ENCODE results near the gene LPP. TPM values are rescaled to one million over a fixed set of nuclear protein-coding genes. Genes with fewer than 3 reads are reported as not detected.

The LPP gene
- polyA plus RNA-seq, 1 donor (not counting 4 experiments of a cell fraction or from before 2014, with no cell fraction given) = 16.0 TPM

DNA sequence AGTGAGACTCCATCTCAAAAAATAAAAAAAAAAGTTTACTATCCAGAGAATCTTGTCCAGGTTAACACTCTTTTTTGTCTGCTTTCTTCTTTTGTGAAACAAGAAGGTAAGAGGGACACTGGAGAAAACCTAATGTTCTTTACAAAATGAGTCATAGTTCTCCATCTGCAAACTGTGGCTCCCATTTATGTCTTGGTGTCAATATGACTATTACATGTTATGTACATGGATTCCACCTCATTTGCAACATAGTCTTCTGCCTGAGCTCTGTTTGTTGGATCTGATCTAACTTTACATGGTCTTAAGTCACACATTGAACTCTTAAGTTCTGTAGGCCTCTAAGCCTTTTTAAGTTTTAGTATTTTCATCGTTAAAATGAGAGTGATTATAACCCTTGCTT is 596.7 kb downstream of the LPP start:
- Histone ChIP-seq H3K79me2 (ENCODE audit: control insufficient read depth, insufficient read depth, low read length) (no peaks in the 10 kb centered on the region), H3K27ac (ENCODE audit: control insufficient read depth, insufficient read depth, low read length) (no peak overlapping the region), H3K4me1 (ENCODE audit: control insufficient read depth, extremely low read depth, insufficient read depth, low read length) (no peaks in the 10 kb centered on the region), H4K20me1 (ENCODE audit: control insufficient read depth, extremely low read depth, insufficient read depth, low read length) (no peaks in the 10 kb centered on the region), H3K9ac (ENCODE audit: control insufficient read depth, extremely low read depth, insufficient read depth, low read length) (no peak overlapping the region), H2AFZ (ENCODE audit: control insufficient read depth, low read length) (no peak overlapping the region), H3K4me2 (ENCODE audit: control insufficient read depth, extremely low read depth, insufficient read depth, low read depth, low read length) (no peak overlapping the region), H3K9me1 (ENCODE audit: control insufficient read depth, extremely low read depth, insufficient read depth, low read length) (no peaks in the 10 kb centered on the region), H3K36me3 (ENCODE audit: control insufficient read depth in 2 of 2, extremely low read depth in 1 of 2, insufficient read depth in 2 of 2, low read length in 2 of 2) (no peaks in the 10 kb centered on the region), H3K27me3 (ENCODE audit: control insufficient read depth, extremely low read depth, insufficient read depth, low read length) (no peaks in the 10 kb centered on the region), H3K9me3 (ENCODE audit: control insufficient read depth, low read depth, low read length) (no peaks in the 10 kb centered on the region), H3K4me3 (ENCODE audit: control insufficient read depth in 2 of 3, extremely low read depth in 1 of 3, insufficient read depth in 2 of 3, low read depth in 1 of 3, low read length in 3 of 3) (no peak overlapping the region)
- TF ChIP-seq, protein P1, sequence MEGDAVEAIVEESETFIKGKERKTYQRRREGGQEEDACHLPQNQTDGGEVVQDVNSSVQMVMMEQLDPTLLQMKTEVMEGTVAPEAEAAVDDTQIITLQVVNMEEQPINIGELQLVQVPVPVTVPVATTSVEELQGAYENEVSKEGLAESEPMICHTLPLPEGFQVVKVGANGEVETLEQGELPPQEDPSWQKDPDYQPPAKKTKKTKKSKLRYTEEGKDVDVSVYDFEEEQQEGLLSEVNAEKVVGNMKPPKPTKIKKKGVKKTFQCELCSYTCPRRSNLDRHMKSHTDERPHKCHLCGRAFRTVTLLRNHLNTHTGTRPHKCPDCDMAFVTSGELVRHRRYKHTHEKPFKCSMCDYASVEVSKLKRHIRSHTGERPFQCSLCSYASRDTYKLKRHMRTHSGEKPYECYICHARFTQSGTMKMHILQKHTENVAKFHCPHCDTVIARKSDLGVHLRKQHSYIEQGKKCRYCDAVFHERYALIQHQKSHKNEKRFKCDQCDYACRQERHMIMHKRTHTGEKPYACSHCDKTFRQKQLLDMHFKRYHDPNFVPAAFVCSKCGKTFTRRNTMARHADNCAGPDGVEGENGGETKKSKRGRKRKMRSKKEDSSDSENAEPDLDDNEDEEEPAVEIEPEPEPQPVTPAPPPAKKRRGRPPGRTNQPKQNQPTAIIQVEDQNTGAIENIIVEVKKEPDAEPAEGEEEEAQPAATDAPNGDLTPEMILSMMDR (optimal IDR thresholded peaks at IDR 0.05 in 1 of 3, IDR thresholded peaks at IDR 0.05 in 1 of 3, conservative IDR thresholded peaks at IDR 0.05 in 1 of 3; ENCODE audit: extremely low read depth in 1 of 3, insufficient read depth in 2 of 3, low read length in 3 of 3) = no peak
- TF ChIP-seq EZH2 (IDR thresholded peaks at IDR 0.05; ENCODE audit: low read length) = no peak
- dilution Hi-C loops (cut with MboI; ENCODE audit: extremely low pct_ligation_motif_present, low sequenced_read_pairs) = no loop called here
- FAIRE-seq (peak; percentile 26), DNase-seq (ENCODE audit: low read depth, low spot score) (no peak)

DNA sequence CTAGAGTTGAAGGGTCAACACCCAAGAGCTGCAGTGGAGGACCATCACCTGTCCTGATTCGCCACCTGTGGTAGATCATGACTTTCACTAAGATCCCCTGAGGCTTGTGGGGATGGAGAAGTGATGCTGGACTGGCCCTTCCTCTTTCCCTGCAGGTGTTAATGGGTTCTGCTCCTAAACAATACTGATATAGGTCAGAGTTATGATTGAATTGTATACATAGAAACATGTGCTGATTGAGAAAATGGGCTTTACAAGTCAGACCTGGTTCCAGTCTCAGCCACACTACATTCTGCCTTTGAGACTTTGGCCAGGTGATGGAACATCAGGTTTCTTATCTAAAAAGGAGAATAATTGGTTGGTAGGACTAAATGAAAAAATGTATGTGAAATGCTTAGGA is 598.9 kb downstream of the LPP start:
- Histone ChIP-seq H2AFZ (ENCODE audit: control insufficient read depth, low read length) (no peak overlapping the region), H3K4me2 (ENCODE audit: control insufficient read depth, extremely low read depth, insufficient read depth, low read depth, low read length) (no peak overlapping the region), H3K9me3 (ENCODE audit: control insufficient read depth, low read depth, low read length) (no peaks in the 10 kb centered on the region), H3K27me3 (ENCODE audit: control insufficient read depth, extremely low read depth, insufficient read depth, low read length) (no peaks in the 10 kb centered on the region), H3K9ac (ENCODE audit: control insufficient read depth, extremely low read depth, insufficient read depth, low read length) (no peak overlapping the region), H3K4me1 (ENCODE audit: control insufficient read depth, extremely low read depth, insufficient read depth, low read length) (no peaks in the 10 kb centered on the region), H3K4me3 (ENCODE audit: control insufficient read depth in 2 of 3, extremely low read depth in 1 of 3, insufficient read depth in 2 of 3, low read depth in 1 of 3, low read length in 3 of 3) (no peak overlapping the region), H3K27ac (ENCODE audit: control insufficient read depth, insufficient read depth, low read length) (no peak overlapping the region), H3K36me3 (ENCODE audit: control insufficient read depth in 2 of 2, extremely low read depth in 1 of 2, insufficient read depth in 2 of 2, low read length in 2 of 2) (no peaks in the 10 kb centered on the region), H4K20me1 (ENCODE audit: control insufficient read depth, extremely low read depth, insufficient read depth, low read length) (no peaks in the 10 kb centered on the region), H3K9me1 (ENCODE audit: control insufficient read depth, extremely low read depth, insufficient read depth, low read length) (no peaks in the 10 kb centered on the region), H3K79me2 (ENCODE audit: control insufficient read depth, insufficient read depth, low read length) (no peaks in the 10 kb centered on the region)
- FAIRE-seq (peak; percentile 58), DNase-seq (ENCODE audit: low read depth, low spot score) (no peak)
- dilution Hi-C loops (cut with MboI; ENCODE audit: extremely low pct_ligation_motif_present, low sequenced_read_pairs) = no loop called here
- no peak for TF ChIP-seq EZH2 (IDR thresholded peaks at IDR 0.05; ENCODE audit: low read length)
- TF ChIP-seq, protein P1 (optimal IDR thresholded peaks at IDR 0.05 in 1 of 3, IDR thresholded peaks at IDR 0.05 in 1 of 3, conservative IDR thresholded peaks at IDR 0.05 in 1 of 3; ENCODE audit: extremely low read depth in 1 of 3, insufficient read depth in 2 of 3, low read length in 3 of 3) = no peak

Measured in keratinocyte (primary cell).